Smooth muscle cell (in vitro differentiated cells): ENCODE measurements around the gene UXS1. TPM values are rescaled to one million over a fixed set of nuclear protein-coding genes. Genes with fewer than 3 reads are reported as not detected.

ENCODE experiments used
- DNase-seq: peaks from one replicate; lab custom pipeline; 2025; ENCODE audit not compliant: unreplicated experiment; lab: John Stamatoyannopoulos, UW
- H2AFZ ChIP-seq: fragments of 200-600 bp; sonication (generic); 2 replicates; pipeline ENCODE4 v1.6.0; 2016; ENCODE audit warnings: antibody characterized with exemption, low read depth, mild to moderate bottlenecking
- H3F3A ChIP-seq: fragments of 200-600 bp; sonication (generic); 2 replicates; pipeline ENCODE4 v1.6.0; 2017; ENCODE audit warnings: antibody characterized with exemption, low read depth
- H3K27ac ChIP-seq: fragments of 200-600 bp; sonication (generic); 2 replicates; pipeline ENCODE4 v1.5.1; 2016; ENCODE audit warnings: low read depth, mild to moderate bottlenecking
- H3K27me3 ChIP-seq: fragments of 200-600 bp; sonication (generic); 2 replicates; pipeline ENCODE4 v1.6.1; 2016; ENCODE audit warnings: low read depth, mild to moderate bottlenecking
- H3K36me3 ChIP-seq: fragments of 200-600 bp; sonication (generic); 2 replicates; pipeline ENCODE4 v1.5.1; 2016; ENCODE audit warnings: low read depth
- H3K4me1 ChIP-seq: fragments of 200-600 bp; sonication (generic); 2 replicates; pipeline ENCODE4 v1.5.1; 2016; ENCODE audit warnings: low read depth
- H3K4me2 ChIP-seq: fragments of 200-600 bp; sonication (generic); 2 replicates; pipeline ENCODE4 v1.6.0; 2016; ENCODE audit warnings: mild to moderate bottlenecking
- H3K4me3 ChIP-seq: fragments of 200-600 bp; sonication (generic); 2 replicates; pipeline ENCODE4 v1.5.1; 2016; ENCODE audit warnings: mild to moderate bottlenecking
- H3K79me2 ChIP-seq: fragments of 200-600 bp; sonication (generic); 2 replicates; pipeline ENCODE4 v1.6.0; 2016; ENCODE audit warnings: low read depth, mild to moderate bottlenecking
- H3K9ac ChIP-seq: fragments of 200-600 bp; sonication (generic); 2 replicates; pipeline ENCODE4 v1.6.0; 2016; ENCODE audit warnings: low read depth
- H3K9me3 ChIP-seq: fragments of 200-600 bp; sonication (generic); replicated peaks from 2 replicates; pipeline ENCODE4 v1.5.1; 2016; ENCODE audit warnings: low read depth
- H4K20me1 ChIP-seq: fragments of 200-600 bp; sonication (generic); 2 replicates; pipeline ENCODE4 v1.6.0; 2016; ENCODE audit warnings: low read depth
- CTCF ChIP-seq: fragments of 200-600 bp; sonication (generic); IDR thresholded peaks from 2 replicates; pipeline ENCODE4 v1.5.1; 2017; ENCODE audit warnings: borderline replicate concordance, mild to moderate bottlenecking, antibody characterized with exemption; ENCODE audit not compliant: insufficient read depth, poor library complexity, severe bottlenecking
- WGBS: methylation state at CpG from one replicate; pipeline ENCODE4 v1.1.7; 2016; ENCODE audit warnings: low lambda C conversion rate; 5-methylcytosine and 5-hydroxymethylcytosine counted together
- polyA plus RNA-seq: library from polyadenylated mRNA; unstranded; fragments of >200 nt; fragmentation: Nextera tagmentation; extraction: Ambion mirVana; gene quantifications from 2 replicates; pipeline ENCODE4 v1.2.1, GENCODE V29; 2016
- total RNA-seq: library from RNA; depleted of rRNA; stranded (reverse); fragments of >200 nt; gene quantifications from 2 replicates; pipeline ENCODE4 v1.2.3, GENCODE V29; 2014

UXS1 gene
- total and polyA plus RNA-seq, 2 experiments from 2014 or later: 22.2 to 33.5 TPM

- 95% methylated on average over 10 of the region's 10 CpGs for WGBS
- no peak for DNase-seq
- TF ChIP-seq CTCF: no peak
- Histone ChIP-seq H2AFZ (no peak overlapping the region), H3K27me3 (no peaks in the 10 kb centered on the region), H3K36me3 (no peaks in the 10 kb centered on the region), H3F3A (no peaks in the 10 kb centered on the region), H3K9ac (no peak overlapping the region), H3K4me1 (no peaks in the 10 kb centered on the region), H3K4me2 (no peak overlapping the region), H3K27ac (no peak overlapping the region), H3K79me2 (no peaks in the 10 kb centered on the region), H4K20me1 (no peaks in the 10 kb centered on the region), H3K9me3 (no peaks in the 10 kb centered on the region), H3K4me3 (no peak overlapping the region)
These were observed 37.5 kb downstream of the UXS1 start for GRCh38 chr2:106156305-106157296.

GRCh38 chr2:106153781-106154180 lies 40.3 kb downstream of the UXS1 start:
- H3K4me1 ChIP-seq: no peaks in the 10 kb centered on the region
- 97% methylated on average over 1 of the region's 1 CpG for WGBS
- no peaks in the 10 kb centered on the region for H3F3A ChIP-seq
- H3K4me3 ChIP-seq: no peak overlapping the region
- no peaks in the 10 kb centered on the region for H3K79me2 ChIP-seq
- no peak overlapping the region for H3K27ac ChIP-seq
- DNase-seq: no peak
- H3K4me2 ChIP-seq: no peak overlapping the region
- H2AFZ ChIP-seq: no peak overlapping the region
- H3K9ac ChIP-seq: no peak overlapping the region
- no peaks in the 10 kb centered on the region for H3K27me3 ChIP-seq
- H3K36me3 ChIP-seq: no peaks in the 10 kb centered on the region
- TF ChIP-seq CTCF: no peak
- no peaks in the 10 kb centered on the region for H3K9me3 ChIP-seq
- H4K20me1 ChIP-seq: no peaks in the 10 kb centered on the region

GRCh38 chr2:106147665-106148064 lies 46.4 kb downstream of the UXS1 start:
- no peak overlapping the region for H3K4me3 ChIP-seq
- H3K27me3 ChIP-seq: no peaks in the 10 kb centered on the region
- no peak for TF ChIP-seq CTCF
- H3K27ac ChIP-seq: peak overlapping the region; percentile 62
- no peaks in the 10 kb centered on the region for H3K36me3 ChIP-seq
- no peaks in the 10 kb centered on the region for H3K9me3 ChIP-seq
- H2AFZ ChIP-seq: no peak overlapping the region
- peak overlapping the region; percentile 23 for H3K4me2 ChIP-seq
- no peaks in the 10 kb centered on the region for H3F3A ChIP-seq
- no peaks in the 10 kb centered on the region for H3K79me2 ChIP-seq
- H3K9ac ChIP-seq: no peak overlapping the region
- DNase-seq: no peak
- WGBS: 63% methylated on average over 3 of the region's 3 CpGs
- H4K20me1 ChIP-seq: peaks cover 3% of the 10 kb centered on the region
- H3K4me1 ChIP-seq: no peaks in the 10 kb centered on the region

- Histone ChIP-seq H4K20me1 (peaks cover 3% of the 10 kb centered on the region), H3K4me2 (peak overlapping the region; percentile 23), H3K36me3 (no peaks in the 10 kb centered on the region), H3K4me1 (no peaks in the 10 kb centered on the region), H2AFZ (no peak overlapping the region), H3K79me2 (no peaks in the 10 kb centered on the region), H3K4me3 (no peak overlapping the region), H3F3A (no peaks in the 10 kb centered on the region), H3K27me3 (no peaks in the 10 kb centered on the region), H3K9ac (no peak overlapping the region), H3K9me3 (no peaks in the 10 kb centered on the region), H3K27ac (peak overlapping the region; percentile 62)
- DNase-seq: no peak
- 41% methylated on average over 3 of the region's 3 CpGs for WGBS
- TF ChIP-seq CTCF: no peak
These were observed 46.9 kb downstream of the UXS1 start for GRCh38 chr2:106147159-106147558.
